ENCODE measurements around the gene KRTAP4-12. TPM values are rescaled to one million over a fixed set of nuclear protein-coding genes. Genes with fewer than 3 reads are reported as not detected.

Gene KRTAP4-12
- total RNA-seq, 2 donors from 2014 or later, result not detected

Other genes starting within 250 kb of the KRTAP4-12 start
- not detected for gene KRT20, start 238.9 kb downstream of the KRTAP4-12 start, total RNA-seq
- gene KRT23, start 186.5 kb downstream of the KRTAP4-12 start, total RNA-seq, result not detected
- gene KRT39, start 157.2 kb downstream of the KRTAP4-12 start, total RNA-seq, result not detected
- gene KRT40, start 139.9 kb downstream of the KRTAP4-12 start, total RNA-seq, result not detected
- gene KRTAP3-3, start 130.0 kb downstream of the KRTAP4-12 start, total RNA-seq, result not detected
- not detected for gene KRTAP3-2, start 124.3 kb downstream of the KRTAP4-12 start, total RNA-seq
- not detected for gene KRTAP3-1, start 115.1 kb downstream of the KRTAP4-12 start, total RNA-seq
- not detected for gene KRTAP1-5, start 97.0 kb downstream of the KRTAP4-12 start, total RNA-seq
- not detected for gene KRTAP1-4, start 94.0 kb downstream of the KRTAP4-12 start, total RNA-seq
- not detected for gene KRTAP1-3, start 89.3 kb downstream of the KRTAP4-12 start, total RNA-seq
- gene KRTAP1-1, start 82.7 kb downstream of the KRTAP4-12 start, total RNA-seq, result not detected
- gene KRTAP2-1, start 76.9 kb downstream of the KRTAP4-12 start, total RNA-seq, result not detected
- not detected for gene KRTAP2-2, start 69.0 kb downstream of the KRTAP4-12 start, total RNA-seq
- gene KRTAP2-3, start 64.1 kb downstream of the KRTAP4-12 start, total RNA-seq, result not detected
- gene KRTAP2-4, start 58.3 kb downstream of the KRTAP4-12 start, total RNA-seq, result not detected
- gene KRTAP4-7, start 40.0 kb downstream of the KRTAP4-12 start, total RNA-seq, result not detected
- gene KRTAP4-8, start 26.0 kb downstream of the KRTAP4-12 start, total RNA-seq, result not detected
- not detected for gene KRTAP4-16, start 22.0 kb downstream of the KRTAP4-12 start, total RNA-seq
- not detected for gene KRTAP4-9, start 18.8 kb downstream of the KRTAP4-12 start, total RNA-seq
- gene KRTAP4-11, start 5.8 kb downstream of the KRTAP4-12 start, total RNA-seq, result not detected
- gene KRTAP4-6, start 16.4 kb upstream of the KRTAP4-12 start, total RNA-seq, result not detected
- gene KRTAP4-5, start 25.6 kb upstream of the KRTAP4-12 start, total RNA-seq, result not detected
- gene KRTAP4-4, start 36.6 kb upstream of the KRTAP4-12 start, total RNA-seq, result not detected
- gene KRTAP4-3, start 44.0 kb upstream of the KRTAP4-12 start, total RNA-seq, result not detected
- not detected for gene KRTAP4-2, start 54.0 kb upstream of the KRTAP4-12 start, total RNA-seq
- not detected for gene KRTAP4-1, start 60.7 kb upstream of the KRTAP4-12 start, total RNA-seq
- gene KRTAP9-1, start 65.7 kb upstream of the KRTAP4-12 start, total RNA-seq, result not detected
- gene KRTAP9-2, start 102.5 kb upstream of the KRTAP4-12 start, total RNA-seq, result not detected
- gene KRTAP9-3, start 108.3 kb upstream of the KRTAP4-12 start, total RNA-seq, result not detected
- not detected for gene KRTAP9-8, start 113.8 kb upstream of the KRTAP4-12 start, total RNA-seq
- not detected for gene KRTAP9-4, start 125.5 kb upstream of the KRTAP4-12 start, total RNA-seq
- gene KRTAP9-9, start 131.2 kb upstream of the KRTAP4-12 start, total RNA-seq, result not detected
- not detected for gene KRTAP9-6, start 141.2 kb upstream of the KRTAP4-12 start, total RNA-seq
- gene KRTAP9-7, start 151.5 kb upstream of the KRTAP4-12 start, total RNA-seq, result not detected
- gene KRTAP29-1, start 178.7 kb upstream of the KRTAP4-12 start, total RNA-seq, result not detected
- gene KRTAP16-1, start 185.1 kb upstream of the KRTAP4-12 start, total RNA-seq, result not detected
- not detected for gene KRTAP17-1, start 191.5 kb upstream of the KRTAP4-12 start, total RNA-seq
- not detected for gene KRT33A, start 226.6 kb upstream of the KRTAP4-12 start, total RNA-seq
- gene KRT33B, start 245.6 kb upstream of the KRTAP4-12 start, total RNA-seq, result not detected

Measured in activated naive CD4-positive, alpha-beta T cell treated with anti-CD3 and anti-CD28 coated beads, Interleukin-2, amount 50 U/mL, for 72 hours (primary cell).